ENCODE data around the gene TP53RK. TPM values are rescaled to one million over a fixed set of nuclear protein-coding genes. Genes with fewer than 3 reads are reported as not detected.

TP53RK gene
- polyA plus RNA-seq (ENCODE audit: insufficient read length in 12 of 12) = 10 to 100 TPM in 10 of 12 donors, 1 to 10 TPM in 1, not detected in 1; 9.7 to 13.2 (median 11.0) TPM
- long read RNA-seq, donor 1, transcript TP53RK-202 (2 exons, 3,515 nt) = major isoform, 18 of 21 reads
- long read RNA-seq, donor 1, partial matches to known transcripts = 0 of 21 reads
- long read RNA-seq, donor 1, other reads (novel, unspliced or antisense) = 0 of 21 reads
- long read RNA-seq, donor 2, transcript TP53RK-202 (2 exons, 3,515 nt) = major isoform, 15 of 15 reads
- long read RNA-seq, donor 2, partial matches to known transcripts = 0 of 15 reads
- long read RNA-seq, donor 2, other reads (novel, unspliced or antisense) = 0 of 15 reads
- long read RNA-seq, donor 3, partial matches to known transcripts = 0 of 4 reads
- long read RNA-seq, donor 3, other reads (novel, unspliced or antisense) = 0 of 4 reads
- long read RNA-seq, donor 4, partial matches to known transcripts = 0 of 5 reads
- long read RNA-seq, donor 4, other reads (novel, unspliced or antisense) = 0 of 5 reads
- long read RNA-seq, donor 5, transcript TP53RK-202 (2 exons, 3,515 nt) = major isoform, 11 of 12 reads
- long read RNA-seq, donor 5, partial matches to known transcripts = 0 of 12 reads
- long read RNA-seq, donor 5, other reads (novel, unspliced or antisense) = 0 of 12 reads
- long read RNA-seq, donor 6, transcript TP53RK-202 (2 exons, 3,515 nt) = major isoform, 5 of 5 reads
- long read RNA-seq, donor 6, partial matches to known transcripts = 0 of 5 reads
- long read RNA-seq, donor 6, other reads (novel, unspliced or antisense) = 0 of 5 reads
- long read RNA-seq, donor 7, transcript TP53RK-202 (2 exons, 3,515 nt) = major isoform, 7 of 7 reads
- long read RNA-seq, donor 7, partial matches to known transcripts = 0 of 7 reads
- long read RNA-seq, donor 7, other reads (novel, unspliced or antisense) = 0 of 7 reads
- long read RNA-seq, donor 8, transcript TP53RK-202 (2 exons, 3,515 nt) = major isoform, 15 of 15 reads
- long read RNA-seq, donor 8, partial matches to known transcripts = 0 of 15 reads
- long read RNA-seq, donor 8, other reads (novel, unspliced or antisense) = 0 of 15 reads
- long read RNA-seq, donor 9, transcript TP53RK-202 (2 exons, 3,515 nt) = major isoform, 8 of 8 reads
- long read RNA-seq, donor 9, partial matches to known transcripts = 0 of 8 reads
- long read RNA-seq, donor 9, other reads (novel, unspliced or antisense) = 0 of 8 reads
- long read RNA-seq, donor 10, transcript TP53RK-202 (2 exons, 3,515 nt) = major isoform, 9 of 10 reads
- long read RNA-seq, donor 10, partial matches to known transcripts = 0 of 10 reads
- long read RNA-seq, donor 10, other reads (novel, unspliced or antisense) = 0 of 10 reads
- long read RNA-seq, donor 11, transcript TP53RK-202 (2 exons, 3,515 nt) = major isoform, 10 of 10 reads
- long read RNA-seq, donor 11, partial matches to known transcripts = 0 of 10 reads
- long read RNA-seq, donor 11, other reads (novel, unspliced or antisense) = 0 of 10 reads

- peak; percentile 99 for DNase-seq
These were observed at the start of gene TP53RK for GRCh38 chr20:46689082-46689753. TP53RK (minus strand) TSS chr20:46689444; CDS start chr20:46689414, 30 bp downstream.

- no peak for DNase-seq
These were observed 46.2 kb upstream of the TP53RK start for GRCh38 chr20:46735436-46735835.

- DNase-seq = no peak
These were observed 42.5 kb upstream of the TP53RK start for GRCh38 chr20:46731770-46732169.

- DNase-seq = no peak
These were observed 36.2 kb upstream of the TP53RK start for GRCh38 chr20:46725186-46726165.

- DNase-seq = no peak
These were observed 35.2 kb upstream of the TP53RK start for GRCh38 chr20:46724343-46724959.

GRCh38 chr20:46723039-46723438 is 33.8 kb upstream of the TP53RK start:
- DNase-seq = no peak

GRCh38 chr20:46722450-46722849 is 33.2 kb upstream of the TP53RK start:
- DNase-seq = no peak

- no peak for DNase-seq
These were observed 32.2 kb upstream of the TP53RK start for GRCh38 chr20:46721476-46721875.

- DNase-seq = no peak
These were observed 31.7 kb upstream of the TP53RK start for GRCh38 chr20:46720776-46721425.

- DNase-seq = no peak
These were observed 30.8 kb upstream of the TP53RK start for GRCh38 chr20:46720019-46720418.

- DNase-seq = no peak
These were observed 28.7 kb upstream of the TP53RK start for GRCh38 chr20:46717818-46718541.

GRCh38 chr20:46715292-46715756 is 26.1 kb upstream of the TP53RK start:
- no peak for DNase-seq

- DNase-seq = no peak
These were observed 25.0 kb upstream of the TP53RK start for GRCh38 chr20:46713957-46714834.

- DNase-seq = no peak
These were observed 22.9 kb upstream of the TP53RK start for GRCh38 chr20:46712056-46712636.

GRCh38 chr20:46710153-46710913 is 21.1 kb upstream of the TP53RK start:
- no peak for DNase-seq

All from muscle of arm (tissue), 14 donors.